OCI-LY3 (cell line): ENCODE measurements around the gene CKLF.

ENCODE experiments used
- EZH2phosphoT487 ChIP-seq: fragments of 200-600 bp; shearing (Covaris generic); IDR thresholded peaks from 2 replicates; pipeline ENCODE4 v1.6.1; 2018; ENCODE audit warnings: antibody characterized with exemption, mixed run types, low read depth
- TF ChIP-seq, protein P1 (sequence below): fragments of 200-600, 300-600 bp; sonication (generic); IDR thresholded peaks from 2 replicates; pipeline ENCODE4 v1.5.1; 2014; ENCODE audit warnings: antibody characterized with exemption, low read length, low read depth

DNA sequence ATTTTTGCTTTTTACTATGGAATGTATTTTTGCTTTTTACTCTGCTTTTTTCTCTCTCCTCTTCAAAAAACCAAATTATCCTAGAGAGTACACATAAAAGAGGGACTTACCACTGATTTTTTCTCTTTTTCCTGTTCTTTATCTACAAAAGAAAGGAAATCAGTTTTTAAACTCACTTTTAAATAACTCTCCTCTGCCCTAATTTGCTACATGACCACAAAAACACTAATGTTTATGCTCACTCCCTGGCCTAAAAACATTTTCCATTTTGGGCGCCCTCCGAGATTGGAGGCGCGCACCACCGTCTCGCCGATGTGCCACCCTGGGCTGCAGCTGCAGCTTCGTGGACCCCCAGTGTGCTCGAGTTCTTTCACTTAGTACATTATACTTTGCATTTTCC lies 3.5 kb upstream of the CKLF start:
- TF ChIP-seq, protein P1, sequence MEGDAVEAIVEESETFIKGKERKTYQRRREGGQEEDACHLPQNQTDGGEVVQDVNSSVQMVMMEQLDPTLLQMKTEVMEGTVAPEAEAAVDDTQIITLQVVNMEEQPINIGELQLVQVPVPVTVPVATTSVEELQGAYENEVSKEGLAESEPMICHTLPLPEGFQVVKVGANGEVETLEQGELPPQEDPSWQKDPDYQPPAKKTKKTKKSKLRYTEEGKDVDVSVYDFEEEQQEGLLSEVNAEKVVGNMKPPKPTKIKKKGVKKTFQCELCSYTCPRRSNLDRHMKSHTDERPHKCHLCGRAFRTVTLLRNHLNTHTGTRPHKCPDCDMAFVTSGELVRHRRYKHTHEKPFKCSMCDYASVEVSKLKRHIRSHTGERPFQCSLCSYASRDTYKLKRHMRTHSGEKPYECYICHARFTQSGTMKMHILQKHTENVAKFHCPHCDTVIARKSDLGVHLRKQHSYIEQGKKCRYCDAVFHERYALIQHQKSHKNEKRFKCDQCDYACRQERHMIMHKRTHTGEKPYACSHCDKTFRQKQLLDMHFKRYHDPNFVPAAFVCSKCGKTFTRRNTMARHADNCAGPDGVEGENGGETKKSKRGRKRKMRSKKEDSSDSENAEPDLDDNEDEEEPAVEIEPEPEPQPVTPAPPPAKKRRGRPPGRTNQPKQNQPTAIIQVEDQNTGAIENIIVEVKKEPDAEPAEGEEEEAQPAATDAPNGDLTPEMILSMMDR: no peak
- no peak for TF ChIP-seq EZH2phosphoT487
